Lower leg skin (tissue), 3 donors: ENCODE results near the gene MYMX.

ENCODE experiments used
- POLR2A ChIP-seq, 2 donors: fragments of 450-650 bp; IDR thresholded peaks; one replicate each; pipeline ENCODE4 v1.6.1; 2016 to 2017; ENCODE audit warnings: antibody characterized with exemption in 2 of 2, mild to moderate bottlenecking in 1 of 2, moderate library complexity in 1 of 2
- TF ChIP-seq, protein P1 (sequence below), 3 donors: fragments of 450-650 bp; IDR thresholded peaks; one replicate each; pipeline ENCODE4 v1.5.1; 2016; ENCODE audit warnings: antibody characterized with exemption in 3 of 3, mild to moderate bottlenecking in 3 of 3, moderate library complexity in 2 of 3

- TF ChIP-seq, protein P1, sequence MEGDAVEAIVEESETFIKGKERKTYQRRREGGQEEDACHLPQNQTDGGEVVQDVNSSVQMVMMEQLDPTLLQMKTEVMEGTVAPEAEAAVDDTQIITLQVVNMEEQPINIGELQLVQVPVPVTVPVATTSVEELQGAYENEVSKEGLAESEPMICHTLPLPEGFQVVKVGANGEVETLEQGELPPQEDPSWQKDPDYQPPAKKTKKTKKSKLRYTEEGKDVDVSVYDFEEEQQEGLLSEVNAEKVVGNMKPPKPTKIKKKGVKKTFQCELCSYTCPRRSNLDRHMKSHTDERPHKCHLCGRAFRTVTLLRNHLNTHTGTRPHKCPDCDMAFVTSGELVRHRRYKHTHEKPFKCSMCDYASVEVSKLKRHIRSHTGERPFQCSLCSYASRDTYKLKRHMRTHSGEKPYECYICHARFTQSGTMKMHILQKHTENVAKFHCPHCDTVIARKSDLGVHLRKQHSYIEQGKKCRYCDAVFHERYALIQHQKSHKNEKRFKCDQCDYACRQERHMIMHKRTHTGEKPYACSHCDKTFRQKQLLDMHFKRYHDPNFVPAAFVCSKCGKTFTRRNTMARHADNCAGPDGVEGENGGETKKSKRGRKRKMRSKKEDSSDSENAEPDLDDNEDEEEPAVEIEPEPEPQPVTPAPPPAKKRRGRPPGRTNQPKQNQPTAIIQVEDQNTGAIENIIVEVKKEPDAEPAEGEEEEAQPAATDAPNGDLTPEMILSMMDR (IDR thresholded peaks at IDR 0.05), result no peak
- no peak for TF ChIP-seq POLR2A (IDR thresholded peaks at IDR 0.05)
Observed at GRCh38 chr6:44233567-44234100, 16.9 kb downstream of the MYMX start.
